Right lobe of liver (tissue), 4 donors: ENCODE measurements around the gene TRAFD1.

ENCODE experiments used
- CTCF ChIP-seq, 4 donors: fragments of 200-600 bp in 3 of 4; fragments of 450-650 bp in 1 of 4; IDR thresholded peaks; one replicate each; pipeline versions ENCODE4 v1.5.1 to v1.8.0; 2016 to 2022; ENCODE audit warnings: antibody characterized with exemption in 4 of 4, mild to moderate bottlenecking in 2 of 4
- POLR2A ChIP-seq: fragments of 450-650 bp; IDR thresholded peaks from one replicate; pipeline ENCODE4 v1.6.1; 2017; ENCODE audit warnings: antibody characterized with exemption, mild to moderate bottlenecking
- donor health status: DM: no; HTN: no; CAD: no.
- donor health status: DM: no; HTN: no; CAD: no.
- donor health status: DM: no; HTN: yes; CAD: no.

DNA sequence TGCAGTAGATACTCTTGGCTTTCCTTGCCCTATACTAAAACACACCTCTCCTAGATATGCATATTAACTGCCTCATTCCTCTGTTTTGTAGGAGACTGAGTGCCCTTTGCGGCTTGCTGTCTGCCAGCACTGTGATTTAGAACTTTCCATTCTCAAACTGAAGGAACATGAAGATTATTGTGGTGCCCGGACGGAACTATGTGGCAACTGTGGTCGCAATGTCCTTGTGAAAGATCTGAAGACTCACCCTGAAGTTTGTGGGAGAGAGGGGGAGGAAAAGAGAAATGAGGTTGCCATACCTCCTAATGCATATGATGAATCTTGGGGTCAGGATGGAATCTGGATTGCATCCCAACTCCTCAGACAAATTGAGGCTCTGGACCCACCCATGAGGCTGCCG lies 15.4 kb downstream of the TRAFD1 start:
- no peak for TF ChIP-seq CTCF (IDR thresholded peaks at IDR 0.05)
- no peak for TF ChIP-seq POLR2A
